Measurements from ENCODE around the gene LUC7L. TPM values are rescaled to one million over a fixed set of nuclear protein-coding genes. Genes with fewer than 3 reads are reported as not detected.

LUC7L gene
- total RNA-seq, 4 donors from 2014 or later = 18.4 to 53.5 (median 31.1) TPM

GRCh38 chr16:180101-180675 is 49.1 kb downstream of the LUC7L start, which contains the start of gene HBQ1:
Gene HBQ1 (plus strand): TSS chr16:180459. CDS start chr16:180487, 28 bp downstream.
- peaks cover 8 to 10% of the 10 kb centered on the region in 2 donors for H3K4me1 ChIP-seq
- ATAC-seq (no peak), DNase-seq (no peak)
- H3K9me3 ChIP-seq = no peaks in the 10 kb centered on the region
- H3K4me3 ChIP-seq = peak within 1 kb of the TSS; percentile 6 to 52 (median 20)
- peaks cover 45 to 49% (median 48%) of the 10 kb centered on the region in 3 donors for H3K27me3 ChIP-seq
- H3K27ac ChIP-seq = no peak within 1 kb of the TSS
- intact Hi-C loops (cut with DNase I; ENCODE audit: low total_unique reads) = loop anchor here (2.0 kb wide), 1 partner anchor 73 kb away; no protein-coding TSS in a partner anchor
- in situ Hi-C loops (cut with MboI; ENCODE audit: low sequenced_read_pairs in 4 of 4) = loop anchor here in 2 of 4 donors (5.0 kb wide), 1 partner anchor 73 kb away; no protein-coding TSS in a partner anchor
- TF ChIP-seq CTCF (IDR thresholded peaks at IDR 0.05 in 4 of 5, conservative IDR thresholded peaks at IDR 0.05 in 1 of 5) = peak in 3 of 5 experiments; percentile 15 to 52 (median 39)
- TF ChIP-seq POLR2A (IDR thresholded peaks at IDR 0.05) = no peak
- H3K36me3 ChIP-seq = no peaks in the 10 kb centered on the region

GRCh38 chr16:179211-180092 is 49.8 kb downstream of the LUC7L start:
- Histone ChIP-seq H3K4me3 (no peak overlapping the region), H3K9me3 (no peaks in the 10 kb centered on the region), H3K36me3 (no peaks in the 10 kb centered on the region), H3K4me1 (peaks cover 8 to 10% of the 10 kb centered on the region in 2 donors), H3K27me3 (peaks cover 51 to 56% (median 55%) of the 10 kb centered on the region in 3 donors), H3K27ac (no peak overlapping the region)
- intact Hi-C loops (cut with DNase I; ENCODE audit: low total_unique reads) = loop anchor here (2.0 kb wide), 1 partner anchor 73 kb away; no protein-coding TSS in a partner anchor
- in situ Hi-C loops (cut with MboI; ENCODE audit: low sequenced_read_pairs in 4 of 4) = loop anchor here in 2 of 4 donors (5.0 kb wide), 1 partner anchor 72 kb away; no protein-coding TSS in a partner anchor
- TF ChIP-seq POLR2A (IDR thresholded peaks at IDR 0.05) = no peak
- TF ChIP-seq CTCF (IDR thresholded peaks at IDR 0.05 in 4 of 5, conservative IDR thresholded peaks at IDR 0.05 in 1 of 5) = no peak
- DNase-seq = no peak
- ATAC-seq = no peak

- DNase-seq (no peak), ATAC-seq (no peak)
- Histone ChIP-seq H3K36me3 (no peaks in the 10 kb centered on the region), H3K9me3 (no peaks in the 10 kb centered on the region), H3K27ac (no peak overlapping the region), H3K4me1 (peaks cover 8 to 10% of the 10 kb centered on the region in 2 donors), H3K4me3 (no peak overlapping the region), H3K27me3 (peaks cover 52 to 58% (median 57%) of the 10 kb centered on the region in 3 donors)
- TF ChIP-seq POLR2A (IDR thresholded peaks at IDR 0.05) (no peak), CTCF (IDR thresholded peaks at IDR 0.05 in 4 of 5, conservative IDR thresholded peaks at IDR 0.05 in 1 of 5) (no peak)
- intact Hi-C loops (cut with DNase I; ENCODE audit: low total_unique reads) = no loop called here
- in situ Hi-C loops (cut with MboI; ENCODE audit: low sequenced_read_pairs in 4 of 4) = no loop called here
These were observed 50.6 kb downstream of the LUC7L start for GRCh38 chr16:178668-179015.

- TF ChIP-seq POLR2A (IDR thresholded peaks at IDR 0.05) (no peak), CTCF (IDR thresholded peaks at IDR 0.05 in 4 of 5, conservative IDR thresholded peaks at IDR 0.05 in 1 of 5) (no peak)
- H3K4me1 ChIP-seq = peaks cover 8 to 10% of the 10 kb centered on the region in 2 donors
- peaks cover 57 to 63% (median 57%) of the 10 kb centered on the region in 3 donors for H3K27me3 ChIP-seq
- no peak overlapping the region for H3K27ac ChIP-seq
- H3K36me3 ChIP-seq = no peaks in the 10 kb centered on the region
- no peak for DNase-seq
- ATAC-seq = no peak
- intact Hi-C loops (cut with DNase I; ENCODE audit: low total_unique reads) (no loop called here), in situ Hi-C loops (cut with MboI; ENCODE audit: low sequenced_read_pairs in 4 of 4) (no loop called here)
- no peaks in the 10 kb centered on the region for H3K9me3 ChIP-seq
- no peak overlapping the region for H3K4me3 ChIP-seq
These were observed 51.1 kb downstream of the LUC7L start for GRCh38 chr16:177981-178667.

Data from gastrocnemius medialis (tissue), 4 donors.